ENCODE results near the gene FAM3B. TPM values are rescaled to one million over a fixed set of nuclear protein-coding genes. Genes with fewer than 3 reads are reported as not detected.

FAM3B gene
- total and polyA plus RNA-seq, 2 experiments from 2014 or later, result not detected

DNA sequence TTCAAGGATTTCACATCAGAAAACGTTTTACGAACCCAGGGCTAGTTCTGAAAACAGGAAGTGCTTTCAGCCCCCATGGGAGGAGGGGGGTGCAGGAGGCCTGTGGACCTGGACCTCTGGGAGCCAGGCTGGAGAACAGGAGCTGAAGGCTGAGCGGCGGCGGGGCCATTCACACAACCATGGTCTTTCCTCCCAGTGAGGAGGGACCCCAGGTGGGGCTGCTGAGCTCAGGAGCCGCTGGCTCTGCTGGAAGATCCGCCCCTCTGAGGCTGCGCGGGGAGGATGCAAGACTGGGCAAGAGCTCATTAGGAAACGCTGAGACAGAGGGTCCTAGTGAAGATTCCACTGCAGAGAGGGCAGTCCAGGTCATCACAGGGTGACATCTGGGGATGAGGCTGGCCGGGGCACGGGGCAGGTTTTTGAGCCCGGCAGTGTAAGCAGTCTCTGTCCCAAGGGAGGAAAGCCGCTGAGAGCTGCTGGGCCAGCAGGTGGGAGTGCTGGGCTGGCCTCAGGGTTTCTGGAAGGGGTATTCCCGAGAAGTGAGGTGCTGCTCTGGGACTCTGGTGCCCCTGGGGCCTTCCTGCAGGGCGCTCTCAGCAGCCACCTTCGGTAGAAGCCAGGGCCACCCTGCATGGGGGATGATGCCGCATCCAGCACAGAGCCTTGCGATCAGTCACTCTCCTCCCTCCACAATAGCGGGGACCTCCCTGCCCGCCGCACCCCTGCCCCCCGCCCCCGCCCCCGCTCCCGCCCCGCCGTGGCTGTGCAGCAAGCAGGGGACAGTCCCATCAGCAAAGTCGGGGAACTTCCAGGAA lies 52.7 kb downstream of the FAM3B start:
- Histone ChIP-seq H3K36me3 (no peaks in the 10 kb centered on the region), H3K27me3 (peaks cover 14% of the 10 kb centered on the region), H3K4me1 (ENCODE audit: low read depth) (no peaks in the 10 kb centered on the region), H3K9me3 (ENCODE audit: low read depth) (no peaks in the 10 kb centered on the region), H3K27ac (no peak overlapping the region), H3K4me3 (peak overlapping the region; percentile 8)
- TF ChIP-seq, protein P1, sequence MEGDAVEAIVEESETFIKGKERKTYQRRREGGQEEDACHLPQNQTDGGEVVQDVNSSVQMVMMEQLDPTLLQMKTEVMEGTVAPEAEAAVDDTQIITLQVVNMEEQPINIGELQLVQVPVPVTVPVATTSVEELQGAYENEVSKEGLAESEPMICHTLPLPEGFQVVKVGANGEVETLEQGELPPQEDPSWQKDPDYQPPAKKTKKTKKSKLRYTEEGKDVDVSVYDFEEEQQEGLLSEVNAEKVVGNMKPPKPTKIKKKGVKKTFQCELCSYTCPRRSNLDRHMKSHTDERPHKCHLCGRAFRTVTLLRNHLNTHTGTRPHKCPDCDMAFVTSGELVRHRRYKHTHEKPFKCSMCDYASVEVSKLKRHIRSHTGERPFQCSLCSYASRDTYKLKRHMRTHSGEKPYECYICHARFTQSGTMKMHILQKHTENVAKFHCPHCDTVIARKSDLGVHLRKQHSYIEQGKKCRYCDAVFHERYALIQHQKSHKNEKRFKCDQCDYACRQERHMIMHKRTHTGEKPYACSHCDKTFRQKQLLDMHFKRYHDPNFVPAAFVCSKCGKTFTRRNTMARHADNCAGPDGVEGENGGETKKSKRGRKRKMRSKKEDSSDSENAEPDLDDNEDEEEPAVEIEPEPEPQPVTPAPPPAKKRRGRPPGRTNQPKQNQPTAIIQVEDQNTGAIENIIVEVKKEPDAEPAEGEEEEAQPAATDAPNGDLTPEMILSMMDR (IDR thresholded peaks at IDR 0.05; ENCODE audit: low read depth, low read length), result peak; percentile 27
- DNase-seq (ENCODE audit: low read depth in 1 of 2, low spot score in 1 of 2), result peak; percentile 49 to 58

DNA sequence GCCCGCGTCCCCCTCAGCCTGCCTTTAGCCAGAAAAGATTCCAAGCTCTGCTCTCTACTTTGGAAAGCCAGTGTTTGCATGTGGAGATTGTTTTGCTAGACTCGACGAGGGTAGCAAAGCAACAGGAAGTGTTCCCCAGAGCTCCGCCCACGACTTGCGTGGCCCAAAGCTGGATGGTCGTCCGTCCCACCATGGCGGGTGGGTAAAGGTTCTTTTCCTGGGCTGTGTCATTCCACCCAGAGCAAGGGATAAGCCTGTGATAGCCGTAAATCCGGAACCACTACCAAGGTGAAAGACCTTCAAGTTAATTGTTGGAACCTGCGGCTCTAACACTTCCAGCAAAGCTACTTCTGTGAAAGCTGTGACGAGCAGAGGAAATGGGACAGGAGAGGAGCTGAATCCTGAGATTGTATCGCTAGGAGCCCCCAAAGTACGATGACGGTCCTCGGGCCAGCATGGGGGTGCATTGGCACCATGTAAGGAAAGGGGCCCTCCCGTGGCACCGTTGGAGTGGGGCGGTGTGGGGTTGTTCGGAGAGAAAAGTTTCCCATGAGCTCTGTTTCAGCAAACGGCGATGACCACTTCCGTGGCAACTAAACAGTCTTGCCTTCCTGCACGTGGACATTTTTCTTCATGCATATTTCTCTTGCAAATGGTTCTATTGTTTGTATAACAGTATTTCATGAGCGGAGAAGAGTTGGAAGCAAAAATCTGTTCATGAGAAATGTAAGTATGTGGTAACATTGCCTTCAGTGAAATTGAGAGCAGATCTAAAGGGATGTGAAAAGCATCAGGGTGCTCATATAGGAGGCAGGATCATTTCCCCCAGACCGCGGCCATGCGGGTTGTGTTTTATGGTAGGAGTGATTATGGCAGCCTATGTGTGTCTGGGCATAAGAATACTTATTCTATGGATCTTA lies 53.6 kb downstream of the FAM3B start:
- TF ChIP-seq, protein P1 (IDR thresholded peaks at IDR 0.05; ENCODE audit: low read depth, low read length), result no peak
- Histone ChIP-seq H3K27ac (no peak overlapping the region), H3K4me1 (ENCODE audit: low read depth) (no peaks in the 10 kb centered on the region), H3K36me3 (no peaks in the 10 kb centered on the region), H3K4me3 (peak overlapping the region; percentile 8), H3K9me3 (ENCODE audit: low read depth) (no peaks in the 10 kb centered on the region), H3K27me3 (peaks cover 14% of the 10 kb centered on the region)
- no peak for DNase-seq (ENCODE audit: low read depth in 1 of 2, low spot score in 1 of 2)

DNA sequence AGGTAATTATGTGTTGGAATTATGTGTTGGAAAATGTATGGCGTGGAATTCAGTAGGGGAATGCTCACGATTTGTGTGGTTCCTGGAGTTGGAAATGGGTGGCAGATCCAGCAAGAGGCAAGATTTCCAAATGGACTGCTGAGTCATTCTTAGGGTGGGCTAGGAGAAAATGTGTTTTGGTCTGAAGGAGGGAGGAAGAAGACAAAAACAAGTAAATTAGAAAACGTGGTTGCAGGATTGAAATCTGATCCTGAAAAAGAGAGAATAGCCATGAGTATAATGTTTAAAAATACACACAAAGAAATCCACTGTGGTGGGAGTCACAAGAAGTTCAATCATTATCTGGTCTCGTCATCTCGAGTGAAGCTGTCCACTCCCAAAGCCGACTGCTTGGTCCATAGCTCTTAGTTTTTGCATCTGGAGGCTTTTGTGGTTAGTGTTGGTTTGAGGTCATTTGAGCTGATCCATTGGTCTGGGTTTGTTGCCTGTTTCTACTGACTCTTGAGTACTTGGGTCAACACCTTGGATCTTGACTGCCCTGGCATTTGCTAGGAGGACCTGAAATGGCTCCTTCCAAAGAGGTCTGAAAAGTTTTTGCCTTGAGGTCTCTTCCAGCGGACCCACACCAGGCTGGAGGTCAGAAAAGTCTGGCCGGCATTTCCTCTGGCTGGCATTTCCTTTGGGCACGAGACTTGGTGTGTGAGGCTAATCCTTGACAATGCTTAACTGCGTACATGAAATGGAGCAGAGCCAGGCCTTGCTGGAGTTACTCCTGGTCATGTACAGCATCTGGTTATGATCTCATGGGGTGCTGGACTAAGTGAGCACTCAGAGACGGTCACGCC lies 54.5 kb downstream of the FAM3B start:
- no peaks in the 10 kb centered on the region for H3K36me3 ChIP-seq
- peaks cover 14% of the 10 kb centered on the region for H3K27me3 ChIP-seq
- H3K9me3 ChIP-seq (ENCODE audit: low read depth), result no peaks in the 10 kb centered on the region
- H3K27ac ChIP-seq, result no peak overlapping the region
- no peaks in the 10 kb centered on the region for H3K4me1 ChIP-seq (ENCODE audit: low read depth)
- TF ChIP-seq, protein P1 (IDR thresholded peaks at IDR 0.05; ENCODE audit: low read depth, low read length), result no peak
- DNase-seq (ENCODE audit: low read depth in 1 of 2, low spot score in 1 of 2), result peak in 1 of 2 donors; percentile 26
- H3K4me3 ChIP-seq, result no peak overlapping the region

DNA sequence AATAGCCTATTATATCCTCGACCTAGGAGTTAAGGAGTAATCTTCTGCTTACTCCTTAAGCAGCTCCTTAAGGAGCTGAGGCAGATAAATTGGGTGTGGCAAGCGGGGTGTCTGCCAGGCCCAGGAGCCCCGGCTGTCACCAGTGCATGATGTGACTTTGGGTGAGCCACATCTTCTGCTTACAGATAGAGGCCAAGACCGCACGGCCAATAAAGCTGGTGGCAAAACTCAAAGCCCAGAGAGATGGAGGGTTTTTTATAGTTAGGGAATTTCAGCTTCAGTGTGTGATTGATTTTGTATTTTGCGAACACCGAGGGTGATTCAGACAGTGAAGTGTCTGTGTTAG lies 55.1 kb downstream of the FAM3B start:
- H3K36me3 ChIP-seq, result no peaks in the 10 kb centered on the region
- peaks cover 14% of the 10 kb centered on the region for H3K27me3 ChIP-seq
- H3K4me1 ChIP-seq (ENCODE audit: low read depth), result no peaks in the 10 kb centered on the region
- TF ChIP-seq, protein P1 (IDR thresholded peaks at IDR 0.05; ENCODE audit: low read depth, low read length), result no peak
- DNase-seq (ENCODE audit: low read depth in 1 of 2, low spot score in 1 of 2), result no peak
- no peaks in the 10 kb centered on the region for H3K9me3 ChIP-seq (ENCODE audit: low read depth)
- no peak overlapping the region for H3K27ac ChIP-seq
- no peak overlapping the region for H3K4me3 ChIP-seq

DNA sequence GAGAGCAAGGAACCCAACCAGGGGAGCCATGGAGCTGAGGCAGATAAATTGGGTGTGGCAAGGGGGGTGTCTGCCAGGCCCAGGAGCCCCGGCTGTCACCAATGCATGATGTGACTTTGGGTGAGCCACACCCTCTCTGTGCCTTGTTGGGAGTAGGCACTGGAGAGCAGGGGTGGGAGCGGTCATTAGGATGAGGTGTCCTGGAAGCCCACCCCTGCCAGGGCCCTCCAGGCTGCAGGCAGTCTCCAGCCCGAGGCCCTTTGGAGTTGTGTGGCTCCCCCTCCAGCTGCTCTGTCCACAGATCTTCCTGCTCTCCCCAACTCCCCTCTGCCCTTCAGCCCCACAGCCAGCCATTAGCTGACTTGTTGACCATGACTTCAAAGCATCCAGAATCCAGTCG lies 56.7 kb downstream of the FAM3B start:
- H3K4me1 ChIP-seq (ENCODE audit: low read depth), result no peaks in the 10 kb centered on the region

More for the DNA sequence above, 56.7 kb downstream of the FAM3B start:
- DNase-seq (ENCODE audit: low read depth in 1 of 2, low spot score in 1 of 2), result no peak
- TF ChIP-seq, protein P1 (IDR thresholded peaks at IDR 0.05; ENCODE audit: low read depth, low read length), result no peak
- no peaks in the 10 kb centered on the region for H3K36me3 ChIP-seq
- H3K9me3 ChIP-seq (ENCODE audit: low read depth), result no peaks in the 10 kb centered on the region
- no peak overlapping the region for H3K27ac ChIP-seq
- no peak overlapping the region for H3K4me3 ChIP-seq
- H3K27me3 ChIP-seq, result peaks cover 14% of the 10 kb centered on the region

Data from cardiac muscle cell (in vitro differentiated cells and primary cell).